H9 (cell line): ENCODE measurements around the gene DKK3. TPM values are rescaled to one million over a fixed set of nuclear protein-coding genes. Genes with fewer than 3 reads are reported as not detected.
A peak's percentile ranks its signal among the peaks of the same experiment; 100 is the strongest.

Source experiments
- DNase-seq: peaks from one replicate; pipeline ENCODE4 v3.0.0-alpha.2; 2017
- H2AFZ ChIP-seq: one replicate; pipeline ENCODE4 v1.6.1; 2013; ENCODE audit warnings: mild to moderate bottlenecking, low read length, control low read depth, moderate library complexity
- H2AK5ac ChIP-seq: 2 replicates; pipeline ENCODE4 v1.6.1; 2013; ENCODE audit warnings: low read length, control low read depth, mixed read lengths; ENCODE audit not compliant: insufficient read length
- H2BK120ac ChIP-seq: one replicate; pipeline ENCODE4 v1.6.1; 2013; ENCODE audit warnings: low read depth, mild to moderate bottlenecking, low read length, control low read depth, inconsistent platforms; ENCODE audit not compliant: poor library complexity, severe bottlenecking
- H2BK12ac ChIP-seq: 2 replicates; pipeline ENCODE4 v1.6.1; 2013; ENCODE audit warnings: low read length, control low read depth, mixed read lengths, low read depth; ENCODE audit not compliant: insufficient read length
- H2BK15ac ChIP-seq: 2 replicates; pipeline ENCODE4 v1.6.1; 2013; ENCODE audit warnings: low read depth, low read length, control low read depth
- H2BK20ac ChIP-seq: one replicate; pipeline ENCODE4 v1.6.1; 2013; ENCODE audit warnings: low read depth, mild to moderate bottlenecking, low read length, control low read depth, inconsistent platforms; ENCODE audit not compliant: poor library complexity, severe bottlenecking
- H2BK5ac ChIP-seq: 2 replicates; pipeline ENCODE4 v1.6.1; 2013; ENCODE audit warnings: low read length, control low read depth, mixed read lengths; ENCODE audit not compliant: insufficient read length
- H3K14ac ChIP-seq: 2 replicates; pipeline ENCODE4 v1.6.1; 2013; ENCODE audit warnings: low read length, control low read depth; ENCODE audit not compliant: insufficient read depth
- H3K18ac ChIP-seq: 2 replicates; pipeline ENCODE4 v1.6.1; 2013; ENCODE audit warnings: low read depth, mild to moderate bottlenecking, mixed read lengths, low read length, control low read depth; ENCODE audit not compliant: insufficient read length
- H3K23ac ChIP-seq: 2 replicates; pipeline ENCODE4 v1.6.1; 2013; ENCODE audit warnings: low read length, control low read depth, mixed read lengths, low read depth; ENCODE audit not compliant: insufficient read length
- H3K23me2 ChIP-seq: 2 replicates; pipeline ENCODE4 v1.6.1; 2013; ENCODE audit warnings: low read depth, mild to moderate bottlenecking, mixed read lengths, low read length, control low read depth; ENCODE audit not compliant: insufficient read length, poor library complexity, severe bottlenecking
- H3K27ac ChIP-seq: 2 replicates; pipeline ENCODE4 v1.5.1; 2013; ENCODE audit warnings: low read length, control low read depth, mixed read lengths, low read depth; ENCODE audit not compliant: insufficient read length
- H3K27me3 ChIP-seq: 2 replicates; pipeline ENCODE4 v1.6.1; 2013; ENCODE audit warnings: low read length, control low read depth, inconsistent platforms; ENCODE audit not compliant: insufficient read depth
- H3K4ac ChIP-seq: 2 replicates; pipeline ENCODE4 v1.6.1; 2013; ENCODE audit warnings: low read depth, mild to moderate bottlenecking, control low read depth, inconsistent platforms, low read length, moderate library complexity
- H3K4me1 ChIP-seq: 2 replicates; pipeline ENCODE4 v1.6.1; 2013; ENCODE audit warnings: low read length, control low read depth, inconsistent platforms; ENCODE audit not compliant: insufficient read depth
- H3K4me2 ChIP-seq: 2 replicates; pipeline ENCODE4 v1.6.1; 2013; ENCODE audit warnings: low read length, control low read depth, mixed read lengths; ENCODE audit not compliant: insufficient read length, insufficient read depth
- H3K56ac ChIP-seq: 2 replicates; pipeline ENCODE4 v1.6.1; 2013; ENCODE audit warnings: low read depth, mild to moderate bottlenecking, mixed read lengths, low read length, control low read depth; ENCODE audit not compliant: insufficient read length
- H3K79me1 ChIP-seq: 2 replicates; pipeline ENCODE4 v1.6.1; 2013; ENCODE audit warnings: low read depth, mild to moderate bottlenecking, moderate library complexity, low read length, control low read depth, inconsistent platforms; ENCODE audit not compliant: insufficient read depth, poor library complexity, severe bottlenecking
- H3K79me2 ChIP-seq: 2 replicates; pipeline ENCODE4 v1.6.1; 2013; ENCODE audit warnings: low read length, control low read depth, inconsistent platforms; ENCODE audit not compliant: insufficient read depth
- H3K9ac ChIP-seq: 2 replicates; pipeline ENCODE4 v1.6.1; 2013; ENCODE audit warnings: low read length, control low read depth, mixed read lengths; ENCODE audit not compliant: insufficient read length; ENCODE audit errors: extremely low read depth
- H3K9me3 ChIP-seq: one replicate; pipeline ENCODE4 v1.6.1; 2013; ENCODE audit warnings: low read depth, low read length, inconsistent platforms; ENCODE audit not compliant: control insufficient read depth
- H3T11ph ChIP-seq: one replicate; pipeline ENCODE4 v1.6.1; 2013; ENCODE audit warnings: mild to moderate bottlenecking, low read length, control low read depth, inconsistent platforms
- H4K20me1 ChIP-seq: one replicate; pipeline ENCODE4 v1.6.1; 2013; ENCODE audit not compliant: control insufficient read depth, insufficient read length, insufficient read depth
- H4K5ac ChIP-seq: 2 replicates; pipeline ENCODE4 v1.6.1; 2013; ENCODE audit warnings: low read depth, mild to moderate bottlenecking, mixed read lengths, low read length, control low read depth; ENCODE audit not compliant: insufficient read length
- H4K8ac ChIP-seq: replicated peaks from 2 replicates; pipeline ENCODE4 v1.6.1; 2013; ENCODE audit warnings: low read length, control low read depth, mixed read lengths, low read depth; ENCODE audit not compliant: insufficient read length
- H4K91ac ChIP-seq: 2 replicates; pipeline ENCODE4 v1.6.1; 2013; ENCODE audit warnings: low read depth, mild to moderate bottlenecking, moderate library complexity, mixed read lengths, low read length, control low read depth; ENCODE audit not compliant: insufficient read length
- H3K27ac Mint-ChIP-seq, 3 experiments: 2 replicates in 2 of 3; 3 replicates in 1 of 3; pipeline ENCODE4 v1.8.0; 2020 to 2021; ENCODE audit warnings: mixed read lengths in 3 of 3, mild to moderate bottlenecking in 1 of 3, moderate library complexity in 1 of 3
- H3K27me3 Mint-ChIP-seq: 2 replicates; pipeline ENCODE4 v1.8.0; 2021; ENCODE audit warnings: low read depth, mild to moderate bottlenecking, moderate library complexity, mixed read lengths
- H3K36me3 Mint-ChIP-seq, 3 experiments: 2 replicates in 2 of 3; 3 replicates in 1 of 3; pipeline ENCODE4 v1.8.0; 2020 to 2021; ENCODE audit warnings: low read depth in 3 of 3, mixed read lengths in 3 of 3; ENCODE audit not compliant: insufficient read depth in 1 of 3
- H3K4me1 Mint-ChIP-seq, 2 experiments: 2 replicates each; pipeline ENCODE4 v1.8.0; 2020; ENCODE audit warnings: mixed read lengths in 2 of 2
- H3K4me3 Mint-ChIP-seq, 2 experiments: 2 replicates in 1 of 2; 3 replicates in 1 of 2; pipeline ENCODE4 v1.8.0; 2020 to 2021; ENCODE audit warnings: mild to moderate bottlenecking in 2 of 2, mixed read lengths in 2 of 2, moderate library complexity in 1 of 2
- H3K9me3 Mint-ChIP-seq, 2 experiments: 2 replicates in 1 of 2; 3 replicates in 1 of 2; pipeline ENCODE4 v1.8.0; 2020; ENCODE audit warnings: mild to moderate bottlenecking in 2 of 2, mixed read lengths in 2 of 2, moderate library complexity in 1 of 2
- CTCF ChIP-seq: fragments of 200-600 bp; sonication (generic); conservative IDR thresholded peaks from 3 replicates; pipeline ENCODE4 v1.8.0; 2021; ENCODE audit warnings: antibody characterized with exemption, mild to moderate bottlenecking
- WGBS: extraction: QIAGEN DNeasy Blood & Tissue Kit; methylation state at CpG from one replicate; pipeline ENCODE4 v1.1.7; 2013; ENCODE audit warnings: missing lambda C conversion rate, low lambda C conversion rate, mixed read lengths; ENCODE audit not compliant: insufficient read length; ENCODE audit errors: extremely low coverage; 5-methylcytosine and 5-hydroxymethylcytosine counted together
- total RNA-seq: library from RNA; stranded (reverse); gene quantifications from 2 replicates; pipeline ENCODE4 v1.2.1, GENCODE V29; 2021

Gene DKK3
- total RNA-seq, 1 experiment from 2014 or later, result 17.1 TPM

DNA sequence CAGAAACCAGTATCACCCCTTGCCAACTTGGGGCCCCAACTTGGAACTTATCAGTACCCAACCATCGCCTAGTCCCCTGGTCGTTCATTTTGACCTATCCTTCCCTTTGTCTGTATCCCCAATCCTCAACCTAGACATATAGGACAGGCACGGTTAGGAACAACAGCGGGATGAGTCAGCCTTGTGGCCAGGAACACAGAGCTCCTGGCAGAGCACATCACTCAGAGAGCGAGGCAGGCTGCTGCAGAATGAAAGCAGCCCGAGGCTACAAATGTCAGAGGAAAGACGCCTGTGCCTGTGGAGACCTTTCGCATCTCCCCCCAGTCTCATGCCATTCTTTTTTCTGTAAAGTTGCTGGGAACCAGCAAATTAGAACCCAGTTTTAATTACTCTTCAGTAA, 14.6 kb downstream of the DKK3 start:
- H4K91ac ChIP-seq, result no peak overlapping the region
- no peak overlapping the region for H3K27ac ChIP-seq
- H3K9ac ChIP-seq, result no peak overlapping the region
- H4K8ac ChIP-seq, result no peak overlapping the region
- H3K9me3 ChIP-seq, result no peaks in the 10 kb centered on the region
- no peak overlapping the region for H3T11ph ChIP-seq
- H3K56ac ChIP-seq, result no peak overlapping the region
- H3K79me1 ChIP-seq, result no peaks in the 10 kb centered on the region
- no peak overlapping the region for H3K23ac ChIP-seq
- H4K5ac ChIP-seq, result no peak overlapping the region
- H2AFZ ChIP-seq, result no peak overlapping the region
- no peak overlapping the region for H2BK120ac ChIP-seq
- H4K20me1 ChIP-seq, result no peaks in the 10 kb centered on the region
- H2BK5ac ChIP-seq, result no peak overlapping the region
- no peaks in the 10 kb centered on the region for H3K4me1 ChIP-seq
- H2BK15ac ChIP-seq, result no peak overlapping the region; the same call in 1 of the 2 replicates
- no peaks in the 10 kb centered on the region for H3K27me3 ChIP-seq
- Mint-ChIP-seq H3K4me3 (no peak overlapping the region), H3K4me1 (peaks cover 8 to 10% of the 10 kb centered on the region in 2 experiments), H3K36me3 (peaks cover 1 to 15% (median 11%) of the 10 kb centered on the region in 3 experiments; a peak in 5 of 7 replicates), H3K27ac (no peak overlapping the region), H3K27me3 (no peaks in the 10 kb centered on the region), H3K9me3 (no peaks in the 10 kb centered on the region; a peak in 1 of 5 replicates)
- H3K4me2 ChIP-seq, result no peak overlapping the region
- WGBS, result no CpG with 5 or more reads among the region's 8 CpGs
- DNase-seq, result peak; percentile 55
- no peak overlapping the region for H3K4ac ChIP-seq
- no peak overlapping the region for H2BK12ac ChIP-seq
- H3K23me2 ChIP-seq, result no peaks in the 10 kb centered on the region
- H3K18ac ChIP-seq, result no peak overlapping the region
- no peaks in the 10 kb centered on the region for H3K79me2 ChIP-seq
- no peak overlapping the region for H2BK20ac ChIP-seq
- no peak overlapping the region for H2AK5ac ChIP-seq
- no peak overlapping the region for H3K14ac ChIP-seq
- no peak for TF ChIP-seq CTCF
